Mesenchymal stem cell (in vitro differentiated cells and primary cell): Measurements from ENCODE around the gene PTPRE.

ENCODE experiments used
- DNase-seq: peaks from one replicate; pipeline ENCODE4 v3.0.0-alpha.2; 2013
- H2AFZ ChIP-seq: one replicate; pipeline ENCODE4 v1.6.1; 2013; ENCODE audit warnings: low read depth, mild to moderate bottlenecking, control low read depth, inconsistent platforms, low read length, moderate library complexity
- H2AK5ac ChIP-seq: 2 replicates; pipeline ENCODE4 v1.6.1; 2013; ENCODE audit warnings: low read length, moderate library complexity, mild to moderate bottlenecking, inconsistent platforms; ENCODE audit not compliant: severe bottlenecking
- H2BK120ac ChIP-seq: one replicate; pipeline ENCODE4 v1.6.1; 2013; ENCODE audit warnings: low read depth, mild to moderate bottlenecking, inconsistent platforms, low read length, moderate library complexity
- H2BK12ac ChIP-seq, 2 experiments: one replicate each; pipeline ENCODE4 v1.6.1; 2013; ENCODE audit warnings: inconsistent platforms in 2 of 2, low read length in 2 of 2, mild to moderate bottlenecking in 2 of 2, moderate library complexity in 2 of 2, control low read depth in 1 of 2
- H2BK15ac ChIP-seq: one replicate; pipeline ENCODE4 v1.6.1; 2013; ENCODE audit warnings: mild to moderate bottlenecking, low read depth, inconsistent platforms; ENCODE audit not compliant: poor library complexity, severe bottlenecking
- H2BK5ac ChIP-seq: 2 replicates; pipeline ENCODE4 v1.6.1; 2013; ENCODE audit warnings: low read depth, mild to moderate bottlenecking, low read length, control low read depth, inconsistent platforms; ENCODE audit not compliant: poor library complexity, severe bottlenecking
- H3K14ac ChIP-seq, 2 experiments: one replicate each; pipeline ENCODE4 v1.6.1; 2013; ENCODE audit warnings: inconsistent platforms in 2 of 2, low read length in 2 of 2, control low read depth in 1 of 2, mild to moderate bottlenecking in 1 of 2, moderate library complexity in 1 of 2
- H3K18ac ChIP-seq, 2 experiments: one replicate each; pipeline ENCODE4 v1.6.1; 2013; ENCODE audit warnings: inconsistent platforms in 2 of 2, low read length in 2 of 2, control low read depth in 1 of 2, low read depth in 1 of 2, mild to moderate bottlenecking in 1 of 2
- H3K23ac ChIP-seq, 2 experiments: one replicate each; pipeline ENCODE4 v1.6.1; 2013; ENCODE audit warnings: inconsistent platforms in 2 of 2, low read length in 2 of 2, mild to moderate bottlenecking in 2 of 2, moderate library complexity in 2 of 2, control low read depth in 1 of 2
- H3K27ac ChIP-seq: 2 replicates; pipeline ENCODE4 v1.5.1; 2013; ENCODE audit warnings: mild to moderate bottlenecking, moderate library complexity, low read length, control low read depth, inconsistent platforms; ENCODE audit not compliant: poor library complexity, severe bottlenecking
- H3K27me3 ChIP-seq, 2 experiments: 2 replicates each; pipeline versions ENCODE4 v1.6.1 to v1.7.0; 2013; ENCODE audit warnings: low read length in 2 of 2, mild to moderate bottlenecking in 2 of 2, moderate library complexity in 2 of 2, control low read depth in 1 of 2, inconsistent platforms in 1 of 2; ENCODE audit not compliant: control insufficient read depth in 1 of 2, insufficient read depth in 1 of 2
- H3K36me3 ChIP-seq, 2 experiments: 2 replicates each; pipeline versions ENCODE4 v1.6.1 to v1.7.0; 2013; ENCODE audit warnings: low read length in 2 of 2, control low read depth in 1 of 2, inconsistent platforms in 1 of 2, low read depth in 1 of 2, mild to moderate bottlenecking in 1 of 2; ENCODE audit not compliant: insufficient read depth in 2 of 2, control insufficient read depth in 1 of 2
- H3K4ac ChIP-seq, 2 experiments: one replicate each; pipeline ENCODE4 v1.6.1; 2013; ENCODE audit warnings: inconsistent platforms in 2 of 2, low read length in 2 of 2, mild to moderate bottlenecking in 2 of 2, moderate library complexity in 2 of 2, control low read depth in 1 of 2, low read depth in 1 of 2
- H3K4me1 ChIP-seq: 2 replicates; pipeline ENCODE4 v1.6.1; 2013; ENCODE audit warnings: low read depth, low read length, control low read depth; ENCODE audit not compliant: control insufficient read depth, insufficient read depth
- H3K4me2 ChIP-seq: 2 replicates; pipeline ENCODE4 v1.6.1; 2013; ENCODE audit warnings: low read length, mild to moderate bottlenecking, inconsistent platforms; ENCODE audit not compliant: poor library complexity, severe bottlenecking
- H3K4me3 ChIP-seq, 2 experiments: 2 replicates each; pipeline versions ENCODE4 v1.5.1 to v1.7.0; 2013; ENCODE audit warnings: low read length in 2 of 2, mild to moderate bottlenecking in 2 of 2, control low read depth in 1 of 2, low read depth in 1 of 2; ENCODE audit not compliant: insufficient read depth in 1 of 2
- H3K79me1 ChIP-seq: replicated peaks from 2 replicates; pipeline ENCODE4 v1.6.1; 2013; ENCODE audit warnings: mild to moderate bottlenecking, control low read depth, low read length, inconsistent platforms; ENCODE audit not compliant: poor library complexity, severe bottlenecking
- H3K9ac ChIP-seq: 2 replicates; pipeline ENCODE4 v1.7.0; 2013; ENCODE audit warnings: mild to moderate bottlenecking, low read length, moderate library complexity
- H3K9me3 ChIP-seq: 2 replicates; pipeline ENCODE4 v1.7.0; 2013; ENCODE audit warnings: mild to moderate bottlenecking, low read length; ENCODE audit not compliant: control insufficient read depth
- H4K8ac ChIP-seq: one replicate; pipeline ENCODE4 v1.6.1; 2013; ENCODE audit warnings: inconsistent platforms, mild to moderate bottlenecking, low read length, moderate library complexity
- H4K91ac ChIP-seq: one replicate; pipeline ENCODE4 v1.6.1; 2013; ENCODE audit warnings: mild to moderate bottlenecking, low read length, inconsistent platforms
- WGBS: methylation state at CpG from one replicate; pipeline ENCODE4 v1.1.7; 2013; ENCODE audit warnings: mixed read lengths; 5-methylcytosine and 5-hydroxymethylcytosine counted together

PTPRE gene

GRCh38 chr10:128080641-128081040 is 173.7 kb downstream of the PTPRE start:
- no peak overlapping the region for H3K4ac ChIP-seq
- H3K4me1 ChIP-seq: no peaks in the 10 kb centered on the region
- H3K27me3 ChIP-seq: no peaks in the 10 kb centered on the region
- no peak overlapping the region for H2BK15ac ChIP-seq
- H2AFZ ChIP-seq: no peak overlapping the region
- no peak overlapping the region for H3K9ac ChIP-seq
- no peak overlapping the region for H3K4me3 ChIP-seq
- H3K9me3 ChIP-seq: no peaks in the 10 kb centered on the region
- no peak for DNase-seq
- H4K8ac ChIP-seq: no peak overlapping the region
- H3K79me1 ChIP-seq: no peaks in the 10 kb centered on the region
- H3K18ac ChIP-seq: no peak overlapping the region
- no peak overlapping the region for H2AK5ac ChIP-seq
- no peak overlapping the region for H2BK5ac ChIP-seq
- H3K36me3 ChIP-seq: peaks cover 15 to 27% of the 10 kb centered on the region in 2 experiments
- H3K27ac ChIP-seq: no peak overlapping the region
- H3K23ac ChIP-seq: no peak overlapping the region
- H3K14ac ChIP-seq: no peak overlapping the region
- no peak overlapping the region for H4K91ac ChIP-seq
- no peak overlapping the region for H2BK12ac ChIP-seq
- no peak overlapping the region for H2BK120ac ChIP-seq
- WGBS: 90% methylated on average over 8 of the region's 8 CpGs
- H3K4me2 ChIP-seq: no peak overlapping the region

DNA sequence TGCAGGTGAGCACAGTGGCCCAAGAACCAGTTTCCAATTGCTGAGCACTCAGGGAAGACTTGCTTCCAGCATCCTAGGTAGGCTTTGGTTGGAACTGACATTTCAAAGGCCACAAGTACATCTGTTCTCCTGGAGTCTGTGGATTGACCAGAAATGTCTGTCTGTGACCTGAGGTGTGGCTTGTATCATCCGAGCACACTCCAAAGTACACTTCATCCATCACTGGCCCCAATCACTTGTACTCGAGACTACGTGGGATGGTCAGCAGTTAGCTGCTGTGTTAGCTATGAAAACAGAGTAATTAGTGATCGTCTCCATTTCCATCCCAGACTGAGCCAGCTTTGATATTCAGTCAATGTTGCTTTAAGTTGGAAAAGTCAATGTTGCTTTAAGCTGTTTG is 174.3 kb downstream of the PTPRE start:
- no peak overlapping the region for H2AK5ac ChIP-seq
- peaks cover 15 to 27% of the 10 kb centered on the region in 2 experiments for H3K36me3 ChIP-seq
- H3K23ac ChIP-seq: no peak overlapping the region
- WGBS: 94% methylated on average over 3 of the region's 4 CpGs
- no peaks in the 10 kb centered on the region for H3K79me1 ChIP-seq
- H3K9me3 ChIP-seq: no peaks in the 10 kb centered on the region
- no peak overlapping the region for H2AFZ ChIP-seq
- H4K91ac ChIP-seq: no peak overlapping the region
- no peak overlapping the region for H3K18ac ChIP-seq
- no peak overlapping the region for H2BK12ac ChIP-seq
- H2BK5ac ChIP-seq: no peak overlapping the region
- H3K27ac ChIP-seq: no peak overlapping the region
- H3K14ac ChIP-seq: no peak overlapping the region
- no peak overlapping the region for H4K8ac ChIP-seq
- no peak overlapping the region for H3K4me2 ChIP-seq
- no peaks in the 10 kb centered on the region for H3K4me1 ChIP-seq
- H3K4me3 ChIP-seq: no peak overlapping the region
- no peak overlapping the region for H2BK120ac ChIP-seq
- DNase-seq: no peak
- H2BK15ac ChIP-seq: no peak overlapping the region
- no peak overlapping the region for H3K4ac ChIP-seq
- no peak overlapping the region for H3K9ac ChIP-seq
- no peaks in the 10 kb centered on the region for H3K27me3 ChIP-seq

DNA sequence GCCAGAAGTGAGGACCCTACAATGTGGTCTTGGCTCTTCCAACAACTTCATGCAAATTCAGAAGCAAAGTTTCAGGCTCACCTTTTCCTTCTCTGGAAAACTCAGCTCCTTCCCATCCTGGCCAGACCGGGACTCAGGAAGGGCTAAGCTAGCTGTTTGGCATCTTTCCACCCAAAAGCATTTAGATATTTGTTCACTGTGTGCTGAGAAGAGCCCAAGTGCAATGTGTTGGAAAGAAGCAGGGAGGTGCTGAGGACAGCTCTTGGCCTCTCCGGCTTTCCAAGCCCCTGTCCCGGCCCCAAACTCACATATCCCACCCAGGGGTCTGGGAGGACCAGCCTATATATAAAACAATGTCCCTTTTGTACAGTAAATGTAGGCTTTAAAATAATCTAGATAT is 174.8 kb downstream of the PTPRE start:
- no peak overlapping the region for H3K9ac ChIP-seq
- H2BK12ac ChIP-seq: no peak overlapping the region
- H3K4ac ChIP-seq: no peak overlapping the region
- no peaks in the 10 kb centered on the region for H3K9me3 ChIP-seq
- no peak overlapping the region for H3K4me2 ChIP-seq
- H3K23ac ChIP-seq: no peak overlapping the region
- H4K8ac ChIP-seq: no peak overlapping the region
- no peak overlapping the region for H2BK120ac ChIP-seq
- H2BK5ac ChIP-seq: no peak overlapping the region
- no peak overlapping the region for H2AK5ac ChIP-seq
- no peak overlapping the region for H4K91ac ChIP-seq
- no peaks in the 10 kb centered on the region for H3K79me1 ChIP-seq
- no peak overlapping the region for H3K14ac ChIP-seq
- no peaks in the 10 kb centered on the region for H3K27me3 ChIP-seq
- no peak overlapping the region for H3K18ac ChIP-seq
- WGBS: 100% methylated on average over 1 of the region's 3 CpGs
- no peak overlapping the region for H3K27ac ChIP-seq
- no peak for DNase-seq
- H3K36me3 ChIP-seq: peaks cover 17 to 27% of the 10 kb centered on the region in 2 experiments
- H2BK15ac ChIP-seq: no peak overlapping the region
- no peak overlapping the region for H2AFZ ChIP-seq
- H3K4me3 ChIP-seq: no peak overlapping the region
- peaks cover 4% of the 10 kb centered on the region for H3K4me1 ChIP-seq

- H3K36me3 ChIP-seq: peaks cover 8 to 19% of the 10 kb centered on the region in 2 experiments
- no peak overlapping the region for H2BK120ac ChIP-seq
- H3K4me3 ChIP-seq: no peak overlapping the region
- H3K27me3 ChIP-seq: peaks cover 0 to under 1% of the 10 kb centered on the region in 2 experiments
- no peak overlapping the region for H2AFZ ChIP-seq
- no peak overlapping the region for H3K14ac ChIP-seq
- 94% methylated on average over 9 of the region's 15 CpGs for WGBS
- H3K18ac ChIP-seq: no peak overlapping the region
- H2AK5ac ChIP-seq: no peak overlapping the region
- H3K79me1 ChIP-seq: no peaks in the 10 kb centered on the region
- H3K4ac ChIP-seq: no peak overlapping the region
- DNase-seq: no peak
- H2BK12ac ChIP-seq: no peak overlapping the region
- H3K4me1 ChIP-seq: peaks cover 4% of the 10 kb centered on the region
- no peak overlapping the region for H3K27ac ChIP-seq
- H2BK5ac ChIP-seq: no peak overlapping the region
- H3K23ac ChIP-seq: no peak overlapping the region
- no peak overlapping the region for H3K4me2 ChIP-seq
- no peak overlapping the region for H4K91ac ChIP-seq
- H4K8ac ChIP-seq: no peak overlapping the region
- H2BK15ac ChIP-seq: no peak overlapping the region
- H3K9ac ChIP-seq: no peak overlapping the region
- no peaks in the 10 kb centered on the region for H3K9me3 ChIP-seq
Measured at GRCh38 chr10:128083191-128083895, 176.4 kb downstream of the PTPRE start.
